ENCODE data around the gene GDF15. TPM values are rescaled to one million over a fixed set of nuclear protein-coding genes. Genes with fewer than 3 reads are reported as not detected.

GDF15 gene
- total RNA-seq, 1 donor from 2014 or later: 8.9 TPM

DNA sequence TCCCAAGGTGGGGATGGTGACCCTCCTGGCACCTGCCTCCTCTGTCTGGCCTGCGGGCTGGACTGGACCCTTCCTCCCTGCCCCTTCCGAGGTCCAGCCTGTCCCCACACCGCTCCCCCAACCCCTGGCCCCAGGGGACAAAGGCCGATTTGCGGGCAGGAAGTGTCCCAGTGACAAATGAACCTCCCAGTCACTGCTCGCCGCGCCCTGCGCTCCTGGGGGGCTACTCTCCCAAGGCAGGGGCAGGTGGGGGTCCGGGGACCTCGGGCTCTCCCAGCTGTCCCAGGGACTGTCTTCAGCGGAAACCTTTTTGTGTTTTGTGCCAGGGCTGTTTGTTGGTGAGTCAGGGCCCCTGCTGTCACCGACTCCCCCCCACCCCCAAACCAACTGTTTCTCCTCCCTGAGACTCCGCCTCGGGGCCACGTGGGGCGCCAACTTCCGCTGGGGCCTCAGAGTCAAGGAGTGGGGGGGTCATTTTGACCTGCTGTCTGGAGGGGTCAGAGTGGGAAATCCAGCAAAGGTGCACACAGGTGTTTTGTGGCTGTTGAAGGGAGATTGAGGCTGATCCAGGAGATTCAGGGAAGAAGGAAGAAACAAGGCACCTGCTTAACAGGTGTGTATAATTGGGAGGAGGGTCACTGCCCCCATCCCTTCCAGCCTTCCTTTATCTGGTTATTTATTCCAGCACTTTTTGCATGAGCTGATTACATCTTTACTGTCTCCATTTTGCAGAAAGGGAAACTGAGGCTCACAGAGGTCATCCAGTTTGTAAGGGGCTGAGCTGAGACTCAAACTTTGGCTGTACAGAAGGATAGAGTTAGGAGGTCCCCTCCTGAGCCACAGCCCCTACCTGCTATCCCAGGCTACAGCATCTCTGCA, 44.7 kb upstream of the GDF15 start:
- H3K27me3 Mint-ChIP-seq (ENCODE audit: unreplicated experiment): no peaks in the 10 kb centered on the region
- no peak overlapping the region for H3K27ac Mint-ChIP-seq (ENCODE audit: unreplicated experiment)
- no peak for TF ChIP-seq CTCF (IDR thresholded peaks at IDR 0.05; ENCODE audit: partially characterized antibody, unreplicated experiment)
- H3K4me1 Mint-ChIP-seq (ENCODE audit: low read depth, unreplicated experiment): peaks cover 2% of the 10 kb centered on the region
- H3K36me3 Mint-ChIP-seq (ENCODE audit: unreplicated experiment): no peaks in the 10 kb centered on the region
- peaks cover 6% of the 10 kb centered on the region for H3K9me3 Mint-ChIP-seq (ENCODE audit: unreplicated experiment)
- DNase-seq: peak; percentile 54
- H3K4me3 Mint-ChIP-seq (ENCODE audit: unreplicated experiment): peak overlapping the region; percentile 84

DNA sequence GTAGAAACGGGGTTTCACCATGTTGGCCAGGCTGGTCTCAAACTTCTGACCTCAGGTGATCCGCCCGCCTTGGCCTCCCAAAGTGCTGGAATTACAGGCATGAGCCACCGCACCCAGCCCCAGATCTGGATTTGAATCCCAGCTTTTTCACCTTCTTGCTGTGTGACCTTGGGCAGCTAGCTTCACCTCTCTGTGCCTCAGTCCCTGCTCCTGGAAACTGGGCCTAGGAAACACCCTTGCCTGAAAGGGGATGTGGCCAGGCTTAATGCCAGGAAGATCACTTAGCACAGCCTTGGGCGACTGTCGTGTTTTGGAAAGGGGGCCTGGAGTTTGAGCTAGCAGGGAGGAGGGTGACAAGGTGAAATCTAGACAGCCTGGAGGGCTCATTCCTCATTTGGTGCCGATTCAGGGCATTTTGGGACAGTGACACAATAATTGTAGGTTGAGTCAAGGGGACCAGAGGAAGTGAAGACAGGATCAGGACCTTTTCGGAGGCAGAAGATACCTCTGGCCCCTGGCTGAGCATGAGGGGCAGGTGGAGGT, 43.8 kb upstream of the GDF15 start:
- H3K27ac Mint-ChIP-seq (ENCODE audit: unreplicated experiment): no peak overlapping the region
- H3K36me3 Mint-ChIP-seq (ENCODE audit: unreplicated experiment): peaks cover 4% of the 10 kb centered on the region
- peaks cover 6% of the 10 kb centered on the region for H3K9me3 Mint-ChIP-seq (ENCODE audit: unreplicated experiment)
- DNase-seq: no peak
- peaks cover 2% of the 10 kb centered on the region for H3K4me1 Mint-ChIP-seq (ENCODE audit: low read depth, unreplicated experiment)
- peak overlapping the region; percentile 84 for H3K4me3 Mint-ChIP-seq (ENCODE audit: unreplicated experiment)
- no peaks in the 10 kb centered on the region for H3K27me3 Mint-ChIP-seq (ENCODE audit: unreplicated experiment)
- no peak for TF ChIP-seq CTCF (IDR thresholded peaks at IDR 0.05; ENCODE audit: partially characterized antibody, unreplicated experiment)

DNA sequence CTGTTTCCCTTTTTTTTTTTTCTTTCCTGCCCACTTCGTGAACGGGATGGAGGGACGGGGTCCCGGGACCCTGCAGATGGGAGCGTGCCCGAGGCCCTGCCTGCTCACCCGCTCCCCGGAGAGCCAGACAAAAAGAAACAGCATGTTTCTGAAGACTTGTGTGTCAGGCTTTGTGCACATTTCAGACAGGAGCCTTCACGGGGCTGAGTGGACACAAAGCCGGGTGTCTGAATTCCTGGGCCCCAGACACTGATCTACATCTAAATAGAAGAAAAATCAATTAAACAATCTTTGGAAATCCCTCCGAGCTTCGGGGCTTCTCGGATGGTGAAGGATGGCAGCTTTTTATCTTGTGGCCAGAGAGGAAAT, 41.4 kb upstream of the GDF15 start:
- Mint-ChIP-seq H3K27me3 (ENCODE audit: unreplicated experiment) (peaks cover 2% of the 10 kb centered on the region), H3K9me3 (ENCODE audit: unreplicated experiment) (peaks cover 4% of the 10 kb centered on the region), H3K4me3 (ENCODE audit: unreplicated experiment) (no peak overlapping the region), H3K4me1 (ENCODE audit: low read depth, unreplicated experiment) (peaks cover 2% of the 10 kb centered on the region), H3K27ac (ENCODE audit: unreplicated experiment) (no peak overlapping the region), H3K36me3 (ENCODE audit: unreplicated experiment) (peaks cover 4% of the 10 kb centered on the region)
- TF ChIP-seq CTCF (IDR thresholded peaks at IDR 0.05; ENCODE audit: partially characterized antibody, unreplicated experiment): no peak
- DNase-seq: no peak

- no peak overlapping the region for H3K27ac Mint-ChIP-seq (ENCODE audit: unreplicated experiment)
- H3K9me3 Mint-ChIP-seq (ENCODE audit: unreplicated experiment): peaks cover 4% of the 10 kb centered on the region
- no peak for DNase-seq
- no peak overlapping the region for H3K4me3 Mint-ChIP-seq (ENCODE audit: unreplicated experiment)
- peaks cover 2% of the 10 kb centered on the region for H3K27me3 Mint-ChIP-seq (ENCODE audit: unreplicated experiment)
- TF ChIP-seq CTCF (IDR thresholded peaks at IDR 0.05; ENCODE audit: partially characterized antibody, unreplicated experiment): no peak
- H3K36me3 Mint-ChIP-seq (ENCODE audit: unreplicated experiment): peaks cover 4% of the 10 kb centered on the region
- H3K4me1 Mint-ChIP-seq (ENCODE audit: low read depth, unreplicated experiment): peaks cover 2% of the 10 kb centered on the region
Observed at GRCh38 chr19:18345296-18345695, 40.7 kb upstream of the GDF15 start.

DNA sequence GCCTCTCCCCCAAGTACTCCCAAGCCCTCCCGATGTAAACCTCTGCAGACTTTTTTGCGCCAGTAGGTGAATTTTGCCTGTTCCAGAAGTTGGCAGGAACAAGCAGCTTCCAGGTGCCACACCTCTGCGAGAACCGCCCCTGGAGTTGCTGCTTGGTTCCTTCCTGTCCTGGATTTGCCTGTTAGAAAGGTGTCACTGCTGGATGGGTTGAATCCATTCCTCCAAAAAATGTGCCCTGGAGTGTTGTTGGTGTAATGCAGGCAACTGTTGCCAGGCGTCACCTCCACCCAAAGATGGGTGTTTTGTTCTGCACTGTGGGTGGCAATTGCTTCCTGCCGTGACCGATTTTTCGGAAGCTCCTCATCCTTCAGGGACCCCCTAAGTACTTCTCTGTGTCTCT, 39.9 kb upstream of the GDF15 start:
- Mint-ChIP-seq H3K4me3 (ENCODE audit: unreplicated experiment) (no peak overlapping the region), H3K27me3 (ENCODE audit: unreplicated experiment) (peaks cover 2% of the 10 kb centered on the region), H3K4me1 (ENCODE audit: low read depth, unreplicated experiment) (peaks cover 2% of the 10 kb centered on the region), H3K36me3 (ENCODE audit: unreplicated experiment) (peaks cover 4% of the 10 kb centered on the region), H3K9me3 (ENCODE audit: unreplicated experiment) (peaks cover 4% of the 10 kb centered on the region), H3K27ac (ENCODE audit: unreplicated experiment) (no peak overlapping the region)
- no peak for DNase-seq
- peak; percentile 23 for TF ChIP-seq CTCF (IDR thresholded peaks at IDR 0.05; ENCODE audit: partially characterized antibody, unreplicated experiment)

All from glutamatergic neuron (in vitro differentiated cells).